NCI-H2227 treated with DMSO at 0.1 percent for 48 hours (cell line): ENCODE results near the gene CCSAP.
A peak's percentile ranks its signal among the peaks of the same experiment; 100 is the strongest.

Experiments
- DNase-seq: peaks from one replicate; lab custom pipeline; 2025; lab: John Stamatoyannopoulos, UW

Gene CCSAP

GRCh38 chr1:229286099-229286766 is 56.6 kb downstream of the CCSAP start:
- no peak for DNase-seq

- no peak for DNase-seq
Observed at GRCh38 chr1:229285440-229285839, 57.4 kb downstream of the CCSAP start.

GRCh38 chr1:229284887-229285286 is 58.0 kb downstream of the CCSAP start:
- DNase-seq = no peak

- DNase-seq = no peak
Observed at GRCh38 chr1:229283183-229283611, 59.6 kb downstream of the CCSAP start.

- DNase-seq = no peak
Observed at GRCh38 chr1:229282295-229282823, 60.5 kb downstream of the CCSAP start.

- no peak for DNase-seq
Observed at GRCh38 chr1:229281339-229281926, 61.4 kb downstream of the CCSAP start.

GRCh38 chr1:229280921-229281320 is 61.9 kb downstream of the CCSAP start:
- no peak for DNase-seq

- DNase-seq = no peak
Observed at GRCh38 chr1:229280037-229280828, 62.6 kb downstream of the CCSAP start.

- peak; percentile 24 for DNase-seq
Observed at GRCh38 chr1:229279242-229279641, 63.6 kb downstream of the CCSAP start.

GRCh38 chr1:229278120-229278741 is 64.6 kb downstream of the CCSAP start:
- DNase-seq = peak; percentile 19

- DNase-seq = no peak
Observed at GRCh38 chr1:229275005-229275404, 67.8 kb downstream of the CCSAP start.

- no peak for DNase-seq
Observed at GRCh38 chr1:229273507-229274232, 69.2 kb downstream of the CCSAP start.

- no peak for DNase-seq
Observed at GRCh38 chr1:229272164-229273158, 70.4 kb downstream of the CCSAP start.

- peak; percentile 12 for DNase-seq
Observed at GRCh38 chr1:229271448-229272159, 71.2 kb downstream of the CCSAP start.
